Parathyroid adenoma (tissue), 2 donors: ENCODE measurements around the gene RASSF3.

ENCODE experiments used
- H2AFZ ChIP-seq: fragments of 300-600 bp; sonication (generic); one replicate; pipeline ENCODE4 v1.7.0; 2017; ENCODE audit warnings: antibody characterized with exemption, mild to moderate bottlenecking
- H3K27ac ChIP-seq: fragments of 300-600 bp; sonication (generic); one replicate; pipeline ENCODE4 v1.7.0; 2017
- H3K27me3 ChIP-seq: fragments of 300-600 bp; sonication (generic); one replicate; pipeline ENCODE4 v1.7.0; 2017; ENCODE audit warnings: low read length; ENCODE audit not compliant: control insufficient read depth, insufficient read depth
- H3K36me3 ChIP-seq: fragments of 300-600 bp; sonication (generic); one replicate; pipeline ENCODE4 v1.7.0; 2017; ENCODE audit warnings: low read length; ENCODE audit not compliant: control insufficient read depth, insufficient read depth
- H3K4me1 ChIP-seq: fragments of 300-600 bp; sonication (generic); one replicate; pipeline ENCODE4 v1.7.0; 2017; ENCODE audit warnings: control low read depth
- H3K4me2 ChIP-seq: fragments of 300-600 bp; sonication (generic); one replicate; pipeline ENCODE4 v1.7.0; 2017; ENCODE audit warnings: low read length
- H3K4me3 ChIP-seq: fragments of 300-600 bp; sonication (generic); one replicate; pipeline ENCODE4 v1.7.0; 2017; ENCODE audit warnings: low read depth, low read length
- H3K79me2 ChIP-seq: fragments of 300-600 bp; sonication (generic); one replicate; pipeline ENCODE4 v1.7.0; 2017; ENCODE audit warnings: control low read depth
- H3K9ac ChIP-seq: fragments of 300-600 bp; sonication (generic); one replicate; pipeline ENCODE4 v1.7.0; 2017; ENCODE audit warnings: mild to moderate bottlenecking
- H3K9me3 ChIP-seq: fragments of 300-600 bp; sonication (generic); one replicate; pipeline ENCODE4 v1.7.0; 2017; ENCODE audit warnings: low read length; ENCODE audit not compliant: control insufficient read depth
- TF ChIP-seq, protein P1 (sequence below): fragments of 300-600 bp; sonication (generic); IDR thresholded peaks from one replicate; pipeline ENCODE4 v1.7.0; 2017; ENCODE audit warnings: antibody characterized with exemption, mild to moderate bottlenecking
- donor health status: primary hyperparathyroidism.

Gene RASSF3

GRCh38 chr12:64674367-64674922, 64.2 kb downstream of the RASSF3 start:
- Histone ChIP-seq H3K9ac (no peak overlapping the region), H3K27me3 (no peaks in the 10 kb centered on the region), H3K4me3 (no peak overlapping the region), H3K27ac (no peak overlapping the region), H3K79me2 (peaks cover 4% of the 10 kb centered on the region), H3K4me2 (no peak overlapping the region), H2AFZ (no peak overlapping the region), H3K4me1 (no peaks in the 10 kb centered on the region), H3K36me3 (no peaks in the 10 kb centered on the region), H3K9me3 (no peaks in the 10 kb centered on the region)
- TF ChIP-seq, protein P1, sequence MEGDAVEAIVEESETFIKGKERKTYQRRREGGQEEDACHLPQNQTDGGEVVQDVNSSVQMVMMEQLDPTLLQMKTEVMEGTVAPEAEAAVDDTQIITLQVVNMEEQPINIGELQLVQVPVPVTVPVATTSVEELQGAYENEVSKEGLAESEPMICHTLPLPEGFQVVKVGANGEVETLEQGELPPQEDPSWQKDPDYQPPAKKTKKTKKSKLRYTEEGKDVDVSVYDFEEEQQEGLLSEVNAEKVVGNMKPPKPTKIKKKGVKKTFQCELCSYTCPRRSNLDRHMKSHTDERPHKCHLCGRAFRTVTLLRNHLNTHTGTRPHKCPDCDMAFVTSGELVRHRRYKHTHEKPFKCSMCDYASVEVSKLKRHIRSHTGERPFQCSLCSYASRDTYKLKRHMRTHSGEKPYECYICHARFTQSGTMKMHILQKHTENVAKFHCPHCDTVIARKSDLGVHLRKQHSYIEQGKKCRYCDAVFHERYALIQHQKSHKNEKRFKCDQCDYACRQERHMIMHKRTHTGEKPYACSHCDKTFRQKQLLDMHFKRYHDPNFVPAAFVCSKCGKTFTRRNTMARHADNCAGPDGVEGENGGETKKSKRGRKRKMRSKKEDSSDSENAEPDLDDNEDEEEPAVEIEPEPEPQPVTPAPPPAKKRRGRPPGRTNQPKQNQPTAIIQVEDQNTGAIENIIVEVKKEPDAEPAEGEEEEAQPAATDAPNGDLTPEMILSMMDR = no peak

DNA sequence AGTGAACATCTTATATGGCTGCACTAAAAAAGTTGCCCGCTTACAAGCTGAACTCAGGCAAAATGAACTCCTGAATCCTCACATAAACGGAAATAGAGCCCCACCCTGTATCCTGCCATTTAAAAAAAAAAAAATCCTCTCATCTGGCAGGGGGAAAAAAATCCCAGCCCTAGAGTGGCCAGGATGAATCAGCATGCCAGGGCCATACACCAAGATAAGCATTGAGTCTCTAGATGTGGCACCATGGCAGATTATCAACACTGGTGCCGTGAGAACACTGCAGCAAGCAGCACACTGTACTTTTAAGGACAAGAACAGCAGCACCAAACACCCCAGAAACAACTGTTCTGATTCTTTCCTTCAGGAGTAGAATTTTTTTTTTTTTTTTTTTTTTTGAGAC, 65.5 kb downstream of the RASSF3 start:
- Histone ChIP-seq H3K79me2 (peaks cover 4% of the 10 kb centered on the region), H3K36me3 (no peaks in the 10 kb centered on the region), H3K27ac (no peak overlapping the region), H3K27me3 (no peaks in the 10 kb centered on the region), H3K4me3 (no peak overlapping the region), H3K9me3 (no peaks in the 10 kb centered on the region), H3K4me1 (no peaks in the 10 kb centered on the region), H2AFZ (no peak overlapping the region), H3K9ac (no peak overlapping the region), H3K4me2 (no peak overlapping the region)
- TF ChIP-seq, protein P1 = no peak

GRCh38 chr12:64678248-64678647, 68.0 kb downstream of the RASSF3 start:
- Histone ChIP-seq H3K27ac (no peak overlapping the region), H3K4me3 (no peak overlapping the region), H3K9ac (no peak overlapping the region), H3K79me2 (peaks cover 3% of the 10 kb centered on the region), H3K36me3 (no peaks in the 10 kb centered on the region), H3K27me3 (no peaks in the 10 kb centered on the region), H2AFZ (no peak overlapping the region), H3K4me1 (no peaks in the 10 kb centered on the region), H3K4me2 (no peak overlapping the region), H3K9me3 (no peaks in the 10 kb centered on the region)
- TF ChIP-seq, protein P1 = no peak

- TF ChIP-seq, protein P1 = no peak
- Histone ChIP-seq H3K36me3 (no peaks in the 10 kb centered on the region), H3K27ac (no peak overlapping the region), H2AFZ (no peak overlapping the region), H3K4me3 (no peak overlapping the region), H3K27me3 (no peaks in the 10 kb centered on the region), H3K9me3 (no peaks in the 10 kb centered on the region), H3K4me1 (no peaks in the 10 kb centered on the region), H3K79me2 (no peaks in the 10 kb centered on the region), H3K9ac (no peak overlapping the region), H3K4me2 (no peak overlapping the region)
Observed at GRCh38 chr12:64678835-64679234, 68.5 kb downstream of the RASSF3 start.

GRCh38 chr12:64679487-64680001, 69.2 kb downstream of the RASSF3 start:
- no peak overlapping the region for H3K9ac ChIP-seq
- H3K4me3 ChIP-seq = no peak overlapping the region
- no peak overlapping the region for H3K4me2 ChIP-seq
- TF ChIP-seq, protein P1 = no peak
- no peaks in the 10 kb centered on the region for H3K9me3 ChIP-seq
- H3K27ac ChIP-seq = no peak overlapping the region
- no peaks in the 10 kb centered on the region for H3K27me3 ChIP-seq
- H3K79me2 ChIP-seq = no peaks in the 10 kb centered on the region
- H2AFZ ChIP-seq = no peak overlapping the region
- no peaks in the 10 kb centered on the region for H3K36me3 ChIP-seq
- no peaks in the 10 kb centered on the region for H3K4me1 ChIP-seq
